Lung (tissue), 12 donors: ENCODE data around the gene OR2T5. TPM values are rescaled to one million over a fixed set of nuclear protein-coding genes. Genes with fewer than 3 reads are reported as not detected.
"Not testable (repeated sequence)": the region's sequence is repeated elsewhere in the genome, so short reads cannot be mapped to it uniquely, and the experiment has no call there.

ENCODE experiments used
- ATAC-seq: fragments of 200-7000 bp; cut with Tn5 transposase; one replicate; pipeline ENCODE4 v1.9.1; 2020; ENCODE audit warnings: moderate number of reproducible peaks; ENCODE audit not compliant: insufficient read depth, low FRiP score
- DNase-seq, 3 donors: peaks; one replicate each; pipeline ENCODE4 v3.0.0-alpha.2; 2013 to 2017
- H3K27ac ChIP-seq, 2 donors: one replicate each; pipeline ENCODE4 v1.5.1; 2013; ENCODE audit warnings: mild to moderate bottlenecking in 2 of 2, moderate library complexity in 2 of 2, control low read depth in 1 of 2, inconsistent platforms in 1 of 2, low read depth in 1 of 2, low read length in 1 of 2
- H3K27me3 ChIP-seq, 3 donors: one replicate each; pipeline ENCODE4 v1.5.1; 2013; ENCODE audit warnings: low read length in 2 of 3; ENCODE audit not compliant: control insufficient read depth in 3 of 3, insufficient read depth in 3 of 3
- H3K36me3 ChIP-seq, 4 donors: one replicate each; pipeline ENCODE4 v1.5.1; 2013; ENCODE audit warnings: low read length in 4 of 4, mild to moderate bottlenecking in 1 of 4, moderate library complexity in 1 of 4; ENCODE audit not compliant: control insufficient read depth in 4 of 4, insufficient read depth in 4 of 4
- H3K4me1 ChIP-seq, 5 donors: one replicate each; pipeline ENCODE4 v1.5.1; 2013; ENCODE audit warnings: low read length in 5 of 5, mild to moderate bottlenecking in 2 of 5, moderate library complexity in 1 of 5; ENCODE audit not compliant: control insufficient read depth in 5 of 5, insufficient read depth in 5 of 5
- H3K4me3 ChIP-seq: one replicate; pipeline ENCODE4 v1.5.1; 2013; ENCODE audit warnings: mild to moderate bottlenecking, control low read depth, moderate library complexity
- H3K9ac ChIP-seq, 2 donors: one replicate each; pipeline ENCODE4 v1.5.1; 2013; ENCODE audit warnings: low read length in 2 of 2, control low read depth in 1 of 2; ENCODE audit not compliant: insufficient read depth in 1 of 2
- H3K9me3 ChIP-seq, 4 donors: one replicate each; pipeline ENCODE4 v1.5.1; 2013; ENCODE audit warnings: low read length in 3 of 4, mild to moderate bottlenecking in 1 of 4, moderate library complexity in 1 of 4; ENCODE audit not compliant: control insufficient read depth in 4 of 4, insufficient read depth in 3 of 4
- CTCF ChIP-seq: IDR thresholded peaks from 2 replicates; pipeline ENCODE4 v1.5.1; 2012; ENCODE audit warnings: mild to moderate bottlenecking; ENCODE audit errors: control extremely low read depth, extremely low read depth
- WGBS, 2 donors: extraction: QIAGEN DNeasy Blood & Tissue Kit; methylation state at CpG; one replicate each; pipeline ENCODE4 v1.1.7; 2013; 5-methylcytosine and 5-hydroxymethylcytosine counted together
- polyA plus RNA-seq, 2 donors: library from polyadenylated mRNA; stranded (reverse); fragments of 200-250 nt; gene quantifications; one replicate each; pipeline ENCODE4 v1.2.1, GENCODE V29; 2013
- total RNA-seq, 2 donors: library from RNA; depleted of rRNA in 1 of 2; stranded (reverse); fragments of >200 nt in 1 of 2; gene quantifications; one replicate each; pipeline ENCODE4 v1.2.1, GENCODE V29; 2014 to 2021
- donor health status: control.
- donor health status: control.
- donor health status: Bipolar disorder and iron deficiency.
- donor health status: healthy.
- donor health status: DM: yes; HTN: yes; CAD: no.

OR2T5 gene
- total and polyA plus RNA-seq, 4 donors, result not detected

DNA sequence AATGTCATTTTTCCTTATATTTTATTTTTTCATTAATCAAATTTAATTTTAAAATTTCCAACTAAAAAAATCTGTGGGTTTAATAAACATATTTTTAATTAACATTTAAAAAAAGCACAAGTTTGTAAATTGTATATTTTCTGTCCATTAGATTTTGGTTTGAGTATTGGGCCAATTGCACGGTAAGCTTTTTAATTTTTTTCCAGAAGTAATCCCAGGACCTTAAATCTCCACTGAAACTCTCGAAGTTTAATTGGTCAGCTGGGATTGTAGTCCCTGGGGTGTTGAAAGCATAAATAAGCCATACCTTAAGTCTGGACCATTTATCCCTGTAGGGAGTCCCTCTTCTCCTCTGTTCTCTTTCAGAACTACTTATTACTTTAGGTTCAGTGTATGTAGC lies 19.4 kb downstream of the OR2T5 start, which contains the start of gene OR2G6:
Gene OR2G6 (plus strand): TSS at position 301 of the 400 bp plus-strand sequence. CDS start 13,574 bp downstream, outside the sequence.
- no CpG with 5 or more reads among the region's 2 CpGs for WGBS, 2 donors
- not testable (repeated sequence) for ATAC-seq, H3K4me1 ChIP-seq, DNase-seq, H3K9ac ChIP-seq, H3K36me3 ChIP-seq, H3K27ac ChIP-seq, H3K9me3 ChIP-seq, H3K4me3 ChIP-seq, H3K27me3 ChIP-seq

DNA sequence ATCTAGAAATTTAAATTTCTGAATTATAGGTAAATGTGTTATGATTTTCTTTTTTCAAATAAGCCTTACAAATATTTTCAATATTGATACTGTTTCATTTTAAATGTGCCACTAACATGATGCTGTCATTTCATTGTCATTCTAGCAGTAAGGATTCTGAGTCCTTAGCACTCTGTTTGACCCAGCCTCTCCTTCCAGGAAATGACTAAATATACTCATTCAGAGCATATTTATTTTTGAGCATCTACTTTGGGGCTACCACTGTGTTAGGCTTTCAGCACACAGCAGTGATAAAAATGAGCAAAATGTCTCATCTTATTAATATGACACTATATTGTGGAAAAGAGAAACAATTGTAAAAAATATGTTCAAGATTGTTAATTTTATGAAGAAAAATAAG lies 21.8 kb downstream of the OR2T5 start:
- H3K27me3 ChIP-seq, DNase-seq, H3K4me1 ChIP-seq, H3K9me3 ChIP-seq, H3K36me3 ChIP-seq, ATAC-seq, H3K27ac ChIP-seq, H3K9ac ChIP-seq, H3K4me3 ChIP-seq: not testable (repeated sequence)

GRCh38 chr1:248521856-248522255 lies 33.5 kb downstream of the OR2T5 start:
- no peak for TF ChIP-seq CTCF
- Histone ChIP-seq H3K27ac (no peak overlapping the region), H3K9ac (no peak overlapping the region), H3K36me3 (no peaks in the 10 kb centered on the region), H3K4me3 (no peak overlapping the region), H3K4me1 (no peaks in the 10 kb centered on the region), H3K9me3 (peaks cover 0 to 3% (median 0%) of the 10 kb centered on the region in 4 donors), H3K27me3 (no peaks in the 10 kb centered on the region)
- DNase-seq (no peak), ATAC-seq (no peak)
- WGBS, 2 donors, result 89 to 94% methylated on average over 12 of the region's 12 CpGs

GRCh38 chr1:248537449-248537848 lies 49.1 kb downstream of the OR2T5 start:
- DNase-seq, H3K4me3 ChIP-seq, H3K27me3 ChIP-seq, H3K9ac ChIP-seq, H3K36me3 ChIP-seq, ATAC-seq, H3K4me1 ChIP-seq, H3K27ac ChIP-seq, H3K9me3 ChIP-seq: not testable (repeated sequence)

Other genes starting within 250 kb of the OR2T5 start
- not detected for gene OR2T33, start 210.6 kb upstream of the OR2T5 start, total RNA-seq
- not detected for gene OR2T33, start 210.6 kb upstream of the OR2T5 start, polyA plus RNA-seq
- gene OR2T12, start 185.2 kb upstream of the OR2T5 start, total RNA-seq, result not detected
- not detected for gene OR2T12, start 185.2 kb upstream of the OR2T5 start, polyA plus RNA-seq
- not detected for gene OR2M7, start 164.0 kb upstream of the OR2T5 start, total RNA-seq
- not detected for gene OR2M7, start 164.0 kb upstream of the OR2T5 start, polyA plus RNA-seq
- gene OR14C36, start 139.8 kb upstream of the OR2T5 start, total RNA-seq, result not detected
- gene OR14C36, start 139.8 kb upstream of the OR2T5 start, polyA plus RNA-seq, result not detected
- not detected for gene OR2T4, start 126.9 kb upstream of the OR2T5 start, total RNA-seq
- gene OR2T4, start 126.9 kb upstream of the OR2T5 start, polyA plus RNA-seq, result not detected
- gene OR2T6, start 112.8 kb upstream of the OR2T5 start, total RNA-seq, result not detected
- not detected for gene OR2T6, start 112.8 kb upstream of the OR2T5 start, polyA plus RNA-seq
- gene OR2T1, start 85.5 kb upstream of the OR2T5 start, total RNA-seq, result not detected
- gene OR2T1, start 85.5 kb upstream of the OR2T5 start, polyA plus RNA-seq, result not detected
- gene OR2T2, start 43.0 kb upstream of the OR2T5 start, total RNA-seq, result not detected
- gene OR2T2, start 43.0 kb upstream of the OR2T5 start, polyA plus RNA-seq, result not detected
- gene OR2T3, start 15.2 kb upstream of the OR2T5 start, total RNA-seq, result not detected
- not detected for gene OR2T3, start 15.2 kb upstream of the OR2T5 start, polyA plus RNA-seq
- gene OR2G6, start 19.5 kb downstream of the OR2T5 start, total RNA-seq, result not detected
- not detected for gene OR2G6, start 19.5 kb downstream of the OR2T5 start, polyA plus RNA-seq
- not detected for gene OR2T29, start 74.2 kb downstream of the OR2T5 start, total RNA-seq
- not detected for gene OR2T29, start 74.2 kb downstream of the OR2T5 start, polyA plus RNA-seq
- gene OR2T34, start 86.2 kb downstream of the OR2T5 start, total RNA-seq, result not detected
- gene OR2T34, start 86.2 kb downstream of the OR2T5 start, polyA plus RNA-seq, result not detected
- gene OR2T10, start 109.1 kb downstream of the OR2T5 start, total RNA-seq, result not detected
- gene OR2T10, start 109.1 kb downstream of the OR2T5 start, polyA plus RNA-seq, result not detected
- gene OR2T11, start 146.5 kb downstream of the OR2T5 start, total RNA-seq, result not detected
- not detected for gene OR2T11, start 146.5 kb downstream of the OR2T5 start, polyA plus RNA-seq
- not detected for gene OR2T35, start 156.7 kb downstream of the OR2T5 start, total RNA-seq
- gene OR2T35, start 156.7 kb downstream of the OR2T5 start, polyA plus RNA-seq, result not detected
- not detected for gene OR2T27, start 166.9 kb downstream of the OR2T5 start, total RNA-seq
- gene OR2T27, start 166.9 kb downstream of the OR2T5 start, polyA plus RNA-seq, result not detected
- not detected for gene OR14I1, start 214.2 kb downstream of the OR2T5 start, total RNA-seq
- gene OR14I1, start 214.2 kb downstream of the OR2T5 start, polyA plus RNA-seq, result not detected